ENCODE data around the gene ZNF598.

ZNF598 gene

DNA sequence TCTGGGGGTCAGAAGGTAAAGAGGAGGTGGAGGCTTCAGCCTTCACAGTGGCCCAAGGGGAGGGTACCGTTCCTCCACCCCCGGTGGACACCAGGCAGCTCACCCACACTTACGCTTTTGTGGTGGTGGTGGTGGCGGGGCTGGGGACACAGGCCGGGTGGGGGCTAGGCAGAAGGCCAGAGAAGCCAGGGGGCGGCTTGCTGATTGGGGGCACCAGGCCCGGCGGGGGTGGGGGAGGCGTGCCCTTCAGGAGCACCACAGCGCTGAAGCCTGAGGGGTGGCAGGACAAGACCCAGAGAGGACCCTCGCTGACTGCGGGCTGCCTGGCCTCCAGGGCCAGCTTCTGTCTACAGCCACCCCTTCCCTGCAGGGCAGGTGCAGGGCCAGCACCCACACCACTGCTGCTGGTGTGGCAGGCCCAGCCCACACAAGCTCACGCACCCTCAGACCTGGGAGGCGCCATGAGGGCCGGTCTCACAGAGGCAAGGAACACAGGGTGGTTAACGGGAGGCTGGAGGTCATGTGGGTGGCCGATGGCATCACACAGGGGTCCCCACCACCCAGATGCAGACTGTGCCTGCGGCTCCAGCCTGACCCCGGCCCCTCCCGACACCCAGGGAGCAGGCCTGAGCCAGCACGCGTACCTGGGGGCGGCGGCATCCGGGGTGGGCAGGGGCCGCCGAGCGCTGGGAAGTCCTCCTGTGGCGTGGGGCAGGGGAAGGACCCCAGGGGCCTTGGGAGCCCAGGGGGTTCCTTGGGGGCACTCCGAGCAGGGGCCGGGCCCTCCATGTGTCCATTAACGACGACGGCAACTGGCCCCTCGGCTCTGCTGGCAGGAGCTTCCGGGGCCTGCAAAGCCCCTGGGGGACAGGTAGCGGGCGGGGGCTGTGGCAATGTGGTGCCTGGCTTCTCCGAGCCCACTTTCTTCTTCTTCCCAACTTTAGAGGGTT lies 10.5 kb downstream of the ZNF598 start:
- TF ChIP-seq, protein P1, sequence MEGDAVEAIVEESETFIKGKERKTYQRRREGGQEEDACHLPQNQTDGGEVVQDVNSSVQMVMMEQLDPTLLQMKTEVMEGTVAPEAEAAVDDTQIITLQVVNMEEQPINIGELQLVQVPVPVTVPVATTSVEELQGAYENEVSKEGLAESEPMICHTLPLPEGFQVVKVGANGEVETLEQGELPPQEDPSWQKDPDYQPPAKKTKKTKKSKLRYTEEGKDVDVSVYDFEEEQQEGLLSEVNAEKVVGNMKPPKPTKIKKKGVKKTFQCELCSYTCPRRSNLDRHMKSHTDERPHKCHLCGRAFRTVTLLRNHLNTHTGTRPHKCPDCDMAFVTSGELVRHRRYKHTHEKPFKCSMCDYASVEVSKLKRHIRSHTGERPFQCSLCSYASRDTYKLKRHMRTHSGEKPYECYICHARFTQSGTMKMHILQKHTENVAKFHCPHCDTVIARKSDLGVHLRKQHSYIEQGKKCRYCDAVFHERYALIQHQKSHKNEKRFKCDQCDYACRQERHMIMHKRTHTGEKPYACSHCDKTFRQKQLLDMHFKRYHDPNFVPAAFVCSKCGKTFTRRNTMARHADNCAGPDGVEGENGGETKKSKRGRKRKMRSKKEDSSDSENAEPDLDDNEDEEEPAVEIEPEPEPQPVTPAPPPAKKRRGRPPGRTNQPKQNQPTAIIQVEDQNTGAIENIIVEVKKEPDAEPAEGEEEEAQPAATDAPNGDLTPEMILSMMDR (IDR thresholded peaks at IDR 0.05) = no peak
- no peak for TF ChIP-seq ZFX (IDR thresholded peaks at IDR 0.05; ENCODE audit: borderline replicate concordance)
- no peak overlapping the region for H3K27ac ChIP-seq

DNA sequence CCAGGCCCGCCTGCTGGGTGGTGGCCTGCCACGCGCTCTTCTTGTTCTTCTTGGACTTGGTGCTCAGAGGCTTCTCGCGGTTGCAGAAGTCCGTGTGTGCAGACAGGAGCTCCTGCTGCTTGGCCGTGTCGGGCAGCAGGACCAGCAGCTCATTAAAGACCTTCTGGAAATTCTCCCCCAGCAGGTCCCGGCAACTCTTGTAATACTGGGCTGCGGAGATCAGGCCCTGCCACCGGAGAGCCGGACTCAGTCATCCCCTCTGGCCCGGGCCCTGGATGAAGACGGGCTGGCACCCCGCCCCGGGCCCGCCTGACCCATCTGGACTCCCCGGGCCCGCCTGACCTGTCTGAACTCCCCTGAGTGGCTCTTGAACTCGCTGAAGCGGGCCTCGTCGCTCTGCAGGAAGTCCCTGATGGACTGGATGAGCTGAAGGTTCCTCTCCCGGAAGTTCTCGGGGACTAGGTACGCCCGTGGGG lies 11.2 kb downstream of the ZNF598 start:
- TF ChIP-seq ZFX (IDR thresholded peaks at IDR 0.05; ENCODE audit: borderline replicate concordance) = no peak
- TF ChIP-seq, protein P1 (IDR thresholded peaks at IDR 0.05) = no peak
- no peak overlapping the region for H3K27ac ChIP-seq

DNA sequence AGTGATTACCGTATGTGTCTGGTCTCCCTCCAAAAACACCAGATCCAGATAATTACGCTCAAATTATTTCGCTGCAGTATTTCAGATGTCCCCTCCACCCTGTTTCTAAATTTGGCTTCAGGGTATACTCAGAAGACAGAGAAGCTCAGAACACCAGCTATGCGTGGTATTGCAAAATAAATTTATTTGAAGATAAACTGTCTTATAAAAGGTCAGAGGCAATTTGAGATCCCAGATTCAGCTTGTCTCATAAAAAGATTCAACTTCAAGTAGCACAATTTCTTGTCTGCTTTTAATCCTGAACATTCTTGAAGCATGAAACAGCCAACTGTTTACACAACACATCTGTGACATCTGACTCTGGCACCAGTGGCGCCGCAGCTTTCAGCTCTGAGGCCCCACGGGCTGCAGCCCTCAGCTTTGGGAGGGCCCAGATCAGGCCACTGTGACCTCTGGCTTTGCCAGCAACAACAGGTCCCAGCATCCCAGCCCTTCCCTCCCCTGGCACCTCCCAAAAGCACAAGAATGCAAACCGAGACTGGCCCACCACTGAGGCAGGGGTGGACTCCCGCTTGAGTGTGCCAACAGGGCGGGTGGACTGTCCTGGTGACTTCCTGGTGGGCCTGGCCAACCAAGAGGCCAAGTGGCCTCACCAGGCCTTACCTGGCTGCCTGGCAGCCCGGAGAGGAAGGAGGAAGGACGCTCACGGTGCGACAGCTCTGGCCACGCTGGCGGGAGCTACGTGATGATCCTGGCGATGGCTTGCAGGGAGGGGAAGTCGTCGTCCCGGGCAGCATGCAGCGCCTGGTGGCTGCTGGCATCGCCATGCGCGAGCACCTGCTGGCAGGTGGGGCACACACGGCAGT lies 11.9 kb downstream of the ZNF598 start:
- TF ChIP-seq, protein P1 (IDR thresholded peaks at IDR 0.05) = no peak
- TF ChIP-seq ZFX (IDR thresholded peaks at IDR 0.05; ENCODE audit: borderline replicate concordance) = no peak
- H3K27ac ChIP-seq = no peak overlapping the region

DNA sequence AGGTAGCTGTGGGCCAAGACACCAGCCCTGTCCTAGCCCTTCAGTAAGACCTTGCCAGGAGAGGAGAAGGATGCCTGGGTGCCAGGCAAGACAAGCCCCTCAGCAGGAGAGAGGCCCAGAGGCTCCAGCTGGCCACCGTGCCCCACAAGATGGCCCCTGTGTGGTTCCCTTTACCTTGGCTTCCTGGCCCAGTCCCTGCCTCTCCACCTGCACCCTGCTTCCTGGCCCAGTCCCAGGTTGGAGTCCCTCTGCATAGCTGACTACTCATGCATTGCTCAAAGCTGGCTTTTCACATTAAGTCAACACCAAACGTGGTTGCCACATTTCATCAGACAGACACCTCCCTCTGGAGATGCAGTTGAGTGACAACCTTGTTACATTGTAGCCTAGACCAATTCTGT lies 15.9 kb downstream of the ZNF598 start:
- peak overlapping the region; percentile 78 for H3K27ac ChIP-seq
- TF ChIP-seq, protein P1 (IDR thresholded peaks at IDR 0.05) = no peak
- TF ChIP-seq ZFX (IDR thresholded peaks at IDR 0.05; ENCODE audit: borderline replicate concordance) = no peak

DNA sequence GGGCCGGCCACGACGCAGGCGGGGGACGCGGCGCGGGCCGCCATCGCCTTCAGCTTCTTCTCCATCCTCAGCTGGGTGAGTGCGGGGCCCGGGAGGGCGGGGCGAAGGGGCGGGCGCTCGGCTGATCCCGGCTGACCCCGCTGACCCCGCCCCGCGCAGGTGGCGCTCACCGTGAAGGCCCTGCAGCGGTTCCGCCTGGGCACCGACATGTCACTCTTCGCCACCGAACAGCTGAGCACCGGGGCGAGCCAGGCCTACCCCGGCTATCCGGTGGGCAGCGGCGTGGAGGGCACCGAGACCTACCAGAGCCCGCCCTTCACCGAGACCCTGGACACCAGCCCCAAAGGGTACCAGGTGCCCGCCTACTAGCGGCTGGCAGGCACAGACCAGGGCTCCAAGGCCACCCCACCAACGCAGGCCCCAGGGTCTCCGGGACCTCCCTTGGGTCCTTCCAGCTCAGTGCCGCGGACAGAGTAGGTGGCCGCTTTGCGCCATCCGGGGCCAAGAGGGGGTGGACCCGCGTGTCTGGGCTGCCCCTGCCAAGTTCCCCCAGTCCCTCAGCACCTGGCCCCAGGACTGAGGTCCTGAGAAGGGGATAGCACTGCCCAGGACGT lies 16.8 kb downstream of the ZNF598 start:
- TF ChIP-seq, protein P1 (IDR thresholded peaks at IDR 0.05) = no peak
- no peak for TF ChIP-seq ZFX (IDR thresholded peaks at IDR 0.05; ENCODE audit: borderline replicate concordance)
- H3K27ac ChIP-seq = peak overlapping the region; percentile 78

DNA sequence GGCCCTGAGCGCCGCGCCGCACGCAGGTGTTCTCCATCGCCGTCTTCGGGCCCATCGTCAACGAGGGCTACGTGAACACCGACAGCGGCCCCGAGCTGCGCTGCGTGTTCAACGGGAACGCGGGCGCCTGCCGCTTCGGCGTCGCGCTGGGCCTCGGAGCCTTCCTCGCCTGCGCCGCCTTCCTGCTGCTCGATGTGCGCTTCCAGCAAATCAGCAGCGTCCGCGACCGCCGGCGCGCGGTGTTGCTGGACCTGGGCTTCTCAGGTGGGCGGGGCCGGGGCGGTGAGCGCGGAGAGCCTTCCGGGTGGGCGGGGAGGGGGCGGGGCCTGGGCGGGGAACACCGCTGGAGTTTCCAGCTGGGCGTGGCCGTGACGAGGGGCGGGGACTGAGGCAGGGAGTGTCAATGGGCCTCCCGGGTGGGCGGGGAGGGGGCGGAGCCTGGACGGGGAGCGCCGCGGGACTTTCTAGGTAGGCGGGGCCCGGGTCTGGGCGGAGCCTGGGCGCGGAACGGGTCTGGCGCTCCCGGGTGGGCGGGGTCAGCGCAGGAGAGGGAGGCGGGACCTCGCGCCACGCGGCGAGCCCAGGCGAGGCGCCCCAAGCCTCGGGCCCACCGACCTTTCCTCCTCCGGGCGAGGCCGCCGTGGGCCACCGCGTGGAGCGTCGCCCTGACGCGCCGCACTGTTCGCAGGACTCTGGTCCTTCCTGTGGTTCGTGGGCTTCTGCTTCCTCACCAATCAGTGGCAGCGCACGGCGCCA lies 17.5 kb downstream of the ZNF598 start:
- TF ChIP-seq ZFX (IDR thresholded peaks at IDR 0.05; ENCODE audit: borderline replicate concordance) = no peak
- TF ChIP-seq, protein P1 (IDR thresholded peaks at IDR 0.05) = no peak
- peak overlapping the region; percentile 78 for H3K27ac ChIP-seq

Data from 22Rv1 (cell line).